ENCODE measurements around the gene ZBTB5. TPM values are rescaled to one million over a fixed set of nuclear protein-coding genes. Genes with fewer than 3 reads are reported as not detected.

Gene ZBTB5
- total and polyA plus RNA-seq, 4 donors = 2.4 to 9.4 (median 6.5) TPM

DNA sequence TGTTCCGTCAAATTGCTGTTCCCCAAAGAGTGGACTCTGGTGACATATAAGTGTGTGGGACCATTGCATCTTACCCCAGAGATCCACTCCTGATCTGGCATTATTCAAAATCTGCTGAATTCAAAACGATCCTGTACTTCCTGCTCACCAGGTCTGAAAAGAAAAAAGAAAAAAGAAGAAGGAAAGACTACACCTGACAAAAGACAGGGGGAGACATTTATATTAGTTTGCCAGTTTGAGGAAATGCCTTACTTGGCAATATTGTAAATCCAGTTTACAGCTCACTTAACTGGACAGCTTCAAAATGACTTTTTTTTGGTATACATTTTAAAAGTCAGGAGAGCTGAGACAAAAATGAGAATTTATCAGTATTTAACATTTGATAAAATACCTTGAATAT is 57.8 kb downstream of the ZBTB5 start (continued):
- TF ChIP-seq, protein P1, sequence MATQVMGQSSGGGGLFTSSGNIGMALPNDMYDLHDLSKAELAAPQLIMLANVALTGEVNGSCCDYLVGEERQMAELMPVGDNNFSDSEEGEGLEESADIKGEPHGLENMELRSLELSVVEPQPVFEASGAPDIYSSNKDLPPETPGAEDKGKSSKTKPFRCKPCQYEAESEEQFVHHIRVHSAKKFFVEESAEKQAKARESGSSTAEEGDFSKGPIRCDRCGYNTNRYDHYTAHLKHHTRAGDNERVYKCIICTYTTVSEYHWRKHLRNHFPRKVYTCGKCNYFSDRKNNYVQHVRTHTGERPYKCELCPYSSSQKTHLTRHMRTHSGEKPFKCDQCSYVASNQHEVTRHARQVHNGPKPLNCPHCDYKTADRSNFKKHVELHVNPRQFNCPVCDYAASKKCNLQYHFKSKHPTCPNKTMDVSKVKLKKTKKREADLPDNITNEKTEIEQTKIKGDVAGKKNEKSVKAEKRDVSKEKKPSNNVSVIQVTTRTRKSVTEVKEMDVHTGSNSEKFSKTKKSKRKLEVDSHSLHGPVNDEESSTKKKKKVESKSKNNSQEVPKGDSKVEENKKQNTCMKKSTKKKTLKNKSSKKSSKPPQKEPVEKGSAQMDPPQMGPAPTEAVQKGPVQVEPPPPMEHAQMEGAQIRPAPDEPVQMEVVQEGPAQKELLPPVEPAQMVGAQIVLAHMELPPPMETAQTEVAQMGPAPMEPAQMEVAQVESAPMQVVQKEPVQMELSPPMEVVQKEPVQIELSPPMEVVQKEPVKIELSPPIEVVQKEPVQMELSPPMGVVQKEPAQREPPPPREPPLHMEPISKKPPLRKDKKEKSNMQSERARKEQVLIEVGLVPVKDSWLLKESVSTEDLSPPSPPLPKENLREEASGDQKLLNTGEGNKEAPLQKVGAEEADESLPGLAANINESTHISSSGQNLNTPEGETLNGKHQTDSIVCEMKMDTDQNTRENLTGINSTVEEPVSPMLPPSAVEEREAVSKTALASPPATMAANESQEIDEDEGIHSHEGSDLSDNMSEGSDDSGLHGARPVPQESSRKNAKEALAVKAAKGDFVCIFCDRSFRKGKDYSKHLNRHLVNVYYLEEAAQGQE (IDR thresholded peaks at IDR 0.05) = no peak

DNA sequence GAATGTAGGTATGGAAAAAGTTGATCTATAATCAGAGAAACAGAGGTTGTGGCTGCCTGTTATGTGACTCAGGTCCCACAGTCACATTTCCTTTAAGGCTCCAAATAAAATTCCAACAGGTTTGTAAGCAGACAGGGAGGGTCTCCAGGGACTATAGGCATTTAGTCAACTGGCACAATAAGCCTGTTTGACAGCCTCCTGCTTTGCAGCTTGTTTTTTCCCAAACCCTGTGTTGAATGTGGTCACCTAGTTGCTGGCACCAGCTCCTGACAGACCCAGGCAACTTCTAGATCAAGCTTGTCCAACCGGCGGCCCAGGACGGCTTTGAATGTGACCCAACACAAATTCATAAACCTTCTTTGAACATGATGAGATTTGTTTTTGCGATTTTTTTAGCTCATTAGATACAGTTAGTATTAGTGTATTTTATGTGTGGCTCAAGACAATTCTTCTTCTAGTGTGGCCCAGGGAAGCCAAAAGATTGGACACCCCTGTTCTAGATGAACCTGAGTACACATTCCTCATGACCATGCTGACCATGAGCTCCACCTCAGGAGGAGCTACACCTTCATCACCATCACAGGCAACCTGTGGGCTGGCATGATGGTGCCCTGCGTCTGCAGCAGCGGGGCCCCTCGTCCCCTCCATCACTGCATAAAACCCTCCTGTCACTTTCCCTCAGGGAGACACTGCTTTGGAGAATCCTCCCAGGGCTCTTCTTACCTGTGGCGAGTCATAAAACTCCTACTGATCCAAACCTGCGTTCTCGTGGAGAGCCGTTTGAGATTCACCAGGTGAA is 58.4 kb downstream of the ZBTB5 start:
- no peak for DNase-seq (ENCODE audit: low spot score)
- no peak overlapping the region for H3K27ac ChIP-seq (ENCODE audit: low read depth in 1 of 2, low read length in 2 of 2)
- no peaks in the 10 kb centered on the region for H3K27me3 ChIP-seq (ENCODE audit: control insufficient read depth in 4 of 4, insufficient read depth in 4 of 4, low read length in 3 of 4)
- WGBS = 95% methylated on average over 11 of the region's 11 CpGs
- no peaks in the 10 kb centered on the region for H3K4me1 ChIP-seq (ENCODE audit: control insufficient read depth in 4 of 4, insufficient read depth in 4 of 4, low read length in 3 of 4)
- no peaks in the 10 kb centered on the region for H3K9me3 ChIP-seq (ENCODE audit: control insufficient read depth in 4 of 4, low read length in 3 of 4)
- TF ChIP-seq JUND (IDR thresholded peaks at IDR 0.05) (no peak), HNF4G (IDR thresholded peaks at IDR 0.05) (no peak), TAF1 (conservative IDR thresholded peaks at IDR 0.05) (no peak), SP1 (IDR thresholded peaks at IDR 0.05) (no peak), YY1 (IDR thresholded peaks at IDR 0.05) (no peak), GABPA (IDR thresholded peaks at IDR 0.05 in 1 of 2, conservative IDR thresholded peaks at IDR 0.05 in 1 of 2) (no peak), EGR1 (IDR thresholded peaks at IDR 0.05; ENCODE audit: low read depth in 2 of 2) (no peak), RAD21 (IDR thresholded peaks at IDR 0.05) (no peak), HNF4A (conservative IDR thresholded peaks at IDR 0.05) (no peak), FOXA1 (IDR thresholded peaks at IDR 0.05) (no peak), FOXA2 (IDR thresholded peaks at IDR 0.05) (no peak), RXRA (IDR thresholded peaks at IDR 0.05) (no peak), NR2F2 (IDR thresholded peaks at IDR 0.05) (no peak)
- TF ChIP-seq, protein P2, sequence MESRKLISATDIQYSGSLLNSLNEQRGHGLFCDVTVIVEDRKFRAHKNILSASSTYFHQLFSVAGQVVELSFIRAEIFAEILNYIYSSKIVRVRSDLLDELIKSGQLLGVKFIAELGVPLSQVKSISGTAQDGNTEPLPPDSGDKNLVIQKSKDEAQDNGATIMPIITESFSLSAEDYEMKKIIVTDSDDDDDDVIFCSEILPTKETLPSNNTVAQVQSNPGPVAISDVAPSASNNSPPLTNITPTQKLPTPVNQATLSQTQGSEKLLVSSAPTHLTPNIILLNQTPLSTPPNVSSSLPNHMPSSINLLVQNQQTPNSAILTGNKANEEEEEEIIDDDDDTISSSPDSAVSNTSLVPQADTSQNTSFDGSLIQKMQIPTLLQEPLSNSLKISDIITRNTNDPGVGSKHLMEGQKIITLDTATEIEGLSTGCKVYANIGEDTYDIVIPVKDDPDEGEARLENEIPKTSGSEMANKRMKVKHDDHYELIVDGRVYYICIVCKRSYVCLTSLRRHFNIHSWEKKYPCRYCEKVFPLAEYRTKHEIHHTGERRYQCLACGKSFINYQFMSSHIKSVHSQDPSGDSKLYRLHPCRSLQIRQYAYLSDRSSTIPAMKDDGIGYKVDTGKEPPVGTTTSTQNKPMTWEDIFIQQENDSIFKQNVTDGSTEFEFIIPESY (IDR thresholded peaks at IDR 0.05) = no peak
- TF ChIP-seq, protein P3, sequence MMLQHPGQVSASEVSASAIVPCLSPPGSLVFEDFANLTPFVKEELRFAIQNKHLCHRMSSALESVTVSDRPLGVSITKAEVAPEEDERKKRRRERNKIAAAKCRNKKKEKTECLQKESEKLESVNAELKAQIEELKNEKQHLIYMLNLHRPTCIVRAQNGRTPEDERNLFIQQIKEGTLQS (IDR thresholded peaks at IDR 0.05) = no peak
- TF ChIP-seq, protein P4, sequence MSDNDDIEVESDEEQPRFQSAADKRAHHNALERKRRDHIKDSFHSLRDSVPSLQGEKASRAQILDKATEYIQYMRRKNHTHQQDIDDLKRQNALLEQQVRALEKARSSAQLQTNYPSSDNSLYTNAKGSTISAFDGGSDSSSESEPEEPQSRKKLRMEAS (IDR thresholded peaks at IDR 0.05) = no peak
- TF ChIP-seq, protein P5, sequence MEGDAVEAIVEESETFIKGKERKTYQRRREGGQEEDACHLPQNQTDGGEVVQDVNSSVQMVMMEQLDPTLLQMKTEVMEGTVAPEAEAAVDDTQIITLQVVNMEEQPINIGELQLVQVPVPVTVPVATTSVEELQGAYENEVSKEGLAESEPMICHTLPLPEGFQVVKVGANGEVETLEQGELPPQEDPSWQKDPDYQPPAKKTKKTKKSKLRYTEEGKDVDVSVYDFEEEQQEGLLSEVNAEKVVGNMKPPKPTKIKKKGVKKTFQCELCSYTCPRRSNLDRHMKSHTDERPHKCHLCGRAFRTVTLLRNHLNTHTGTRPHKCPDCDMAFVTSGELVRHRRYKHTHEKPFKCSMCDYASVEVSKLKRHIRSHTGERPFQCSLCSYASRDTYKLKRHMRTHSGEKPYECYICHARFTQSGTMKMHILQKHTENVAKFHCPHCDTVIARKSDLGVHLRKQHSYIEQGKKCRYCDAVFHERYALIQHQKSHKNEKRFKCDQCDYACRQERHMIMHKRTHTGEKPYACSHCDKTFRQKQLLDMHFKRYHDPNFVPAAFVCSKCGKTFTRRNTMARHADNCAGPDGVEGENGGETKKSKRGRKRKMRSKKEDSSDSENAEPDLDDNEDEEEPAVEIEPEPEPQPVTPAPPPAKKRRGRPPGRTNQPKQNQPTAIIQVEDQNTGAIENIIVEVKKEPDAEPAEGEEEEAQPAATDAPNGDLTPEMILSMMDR (IDR thresholded peaks at IDR 0.05; ENCODE audit: low read depth, low read length, missing input control) = no peak
- TF ChIP-seq, protein P1 (IDR thresholded peaks at IDR 0.05) = no peak
- no peaks in the 10 kb centered on the region for H3K36me3 ChIP-seq (ENCODE audit: control insufficient read depth in 4 of 4, insufficient read depth in 3 of 4, low read depth in 1 of 4, low read length in 3 of 4)
- H3K9ac ChIP-seq (ENCODE audit: low read depth in 1 of 2, low read length in 2 of 2) = no peak overlapping the region
- H3K4me3 ChIP-seq (ENCODE audit: low read depth in 1 of 3, low read length in 3 of 3) = no peak overlapping the region

Measured in liver (tissue), 9 donors.